Stimulated activated naive CD4-positive, alpha-beta T cell treated with Interleukin-2 at 50 U/mL for 16 hours (primary cell): ENCODE data around the gene WNT7B.

Source experiments
- DNase-seq: peaks from one replicate; lab custom pipeline; 2025; lab: John Stamatoyannopoulos, UW

The WNT7B gene

DNA sequence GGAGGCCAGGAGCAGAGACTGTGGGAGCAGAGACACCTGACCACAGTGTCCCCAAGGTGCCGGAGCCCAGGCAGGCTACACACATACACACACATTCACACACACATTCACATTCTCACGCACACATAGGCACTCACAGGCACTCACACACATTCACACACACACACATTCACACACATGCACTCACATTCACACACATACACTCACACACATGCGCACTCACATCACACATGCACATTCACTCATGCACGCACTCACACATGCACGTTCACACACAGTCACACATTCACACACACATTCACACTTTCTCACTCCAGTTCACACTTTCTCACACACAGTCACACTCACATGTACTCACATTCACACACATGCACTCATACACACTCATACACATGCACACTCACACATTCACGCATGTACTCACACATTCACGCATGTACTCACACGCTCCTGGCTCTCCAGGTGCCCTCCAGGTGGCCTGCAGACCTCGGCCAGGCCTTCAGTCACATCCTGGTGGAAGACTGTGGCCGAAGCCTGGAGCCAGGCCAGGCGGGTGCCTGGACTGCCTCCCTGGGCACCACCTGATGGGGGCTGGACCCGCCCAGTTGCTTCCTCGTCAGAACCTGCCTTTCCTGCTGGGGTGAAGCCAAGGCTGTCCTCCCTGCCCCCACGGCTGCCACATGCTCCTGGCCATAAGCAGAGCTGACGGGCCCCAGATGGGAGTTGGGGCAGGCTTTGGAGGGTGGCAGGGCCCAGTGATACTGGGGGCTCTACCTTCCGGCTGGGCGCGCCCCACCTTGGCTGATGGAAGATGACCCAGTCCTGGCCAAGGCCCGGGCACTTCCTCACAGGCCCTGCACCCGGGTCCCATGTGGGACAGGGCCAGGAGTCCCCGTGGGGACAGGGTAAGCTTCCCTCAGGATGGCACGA, 89.5 kb downstream of the WNT7B start:
- no peak for DNase-seq

DNA sequence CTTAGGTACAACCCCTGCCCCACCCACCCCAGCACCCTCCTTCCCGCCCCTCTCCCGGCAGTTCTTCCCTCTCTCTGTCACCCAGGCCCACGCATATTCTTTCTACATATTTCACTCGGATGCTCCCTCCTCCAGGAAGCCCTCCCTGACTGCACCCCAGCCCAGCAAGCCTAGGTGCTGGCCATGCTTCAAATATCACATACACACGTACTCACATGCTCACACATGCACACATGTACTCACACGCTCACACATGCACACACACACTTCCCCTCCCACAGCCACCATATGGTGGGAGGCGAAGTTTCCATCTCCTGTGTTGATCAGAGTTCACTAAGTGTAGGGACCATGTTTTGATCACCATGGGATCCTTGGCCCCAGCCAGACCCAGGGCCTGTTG, 90.4 kb downstream of the WNT7B start:
- DNase-seq = no peak

DNA sequence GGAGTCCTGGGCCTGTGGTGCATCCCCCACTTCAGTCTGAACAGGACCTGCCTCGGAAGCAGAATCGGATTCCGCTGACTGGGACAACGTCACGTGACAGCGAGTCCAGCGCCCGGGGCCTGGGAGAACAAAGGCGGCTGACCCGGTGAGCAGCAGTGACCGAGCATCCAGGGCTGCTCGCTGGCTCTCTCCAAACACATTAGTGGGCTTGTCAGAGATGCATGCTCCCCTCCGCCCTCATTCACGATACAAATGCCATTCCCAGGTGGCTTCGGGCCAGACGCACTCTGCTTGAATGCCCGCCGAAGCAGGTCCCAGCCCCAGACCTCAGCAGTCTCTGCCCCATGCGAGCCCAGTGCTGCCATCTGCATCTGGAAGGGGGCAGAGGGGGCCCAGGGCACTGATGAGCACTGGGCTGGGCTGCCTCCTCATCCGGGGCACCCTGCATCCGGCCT, 91.0 kb downstream of the WNT7B start:
- no peak for DNase-seq

DNA sequence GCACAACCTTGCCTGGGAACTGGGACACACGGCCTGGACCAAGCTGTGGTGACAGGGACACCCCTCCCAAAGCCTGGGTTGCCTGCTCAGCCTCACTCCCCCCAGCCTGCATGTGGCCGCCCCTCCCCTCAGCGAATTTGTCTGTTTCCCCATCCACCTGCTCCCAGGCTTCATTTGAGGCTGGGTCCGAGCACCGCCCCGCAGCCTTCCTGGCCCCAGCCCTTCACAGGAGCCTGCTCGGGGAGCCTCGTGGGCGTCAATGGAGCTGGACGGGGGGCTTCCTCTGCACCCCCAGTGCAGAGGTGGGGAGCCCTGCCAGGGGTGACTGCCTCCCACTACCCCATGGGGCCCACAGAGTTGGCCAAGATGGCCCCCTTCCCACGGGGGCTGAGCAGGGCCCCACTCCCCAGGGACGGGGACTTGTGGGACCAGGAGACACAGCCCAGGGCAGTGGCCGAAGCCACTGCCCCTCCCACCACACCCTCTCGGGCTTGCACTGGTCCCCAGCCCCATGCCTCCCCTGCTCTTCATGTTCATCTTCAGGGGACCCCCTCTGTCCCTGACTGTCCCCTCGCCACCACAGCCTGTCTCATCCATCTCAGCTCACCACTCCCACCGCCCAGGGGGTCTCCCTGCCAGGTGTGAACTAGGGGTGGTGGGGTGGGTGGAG, 91.7 kb downstream of the WNT7B start:
- DNase-seq = no peak

DNA sequence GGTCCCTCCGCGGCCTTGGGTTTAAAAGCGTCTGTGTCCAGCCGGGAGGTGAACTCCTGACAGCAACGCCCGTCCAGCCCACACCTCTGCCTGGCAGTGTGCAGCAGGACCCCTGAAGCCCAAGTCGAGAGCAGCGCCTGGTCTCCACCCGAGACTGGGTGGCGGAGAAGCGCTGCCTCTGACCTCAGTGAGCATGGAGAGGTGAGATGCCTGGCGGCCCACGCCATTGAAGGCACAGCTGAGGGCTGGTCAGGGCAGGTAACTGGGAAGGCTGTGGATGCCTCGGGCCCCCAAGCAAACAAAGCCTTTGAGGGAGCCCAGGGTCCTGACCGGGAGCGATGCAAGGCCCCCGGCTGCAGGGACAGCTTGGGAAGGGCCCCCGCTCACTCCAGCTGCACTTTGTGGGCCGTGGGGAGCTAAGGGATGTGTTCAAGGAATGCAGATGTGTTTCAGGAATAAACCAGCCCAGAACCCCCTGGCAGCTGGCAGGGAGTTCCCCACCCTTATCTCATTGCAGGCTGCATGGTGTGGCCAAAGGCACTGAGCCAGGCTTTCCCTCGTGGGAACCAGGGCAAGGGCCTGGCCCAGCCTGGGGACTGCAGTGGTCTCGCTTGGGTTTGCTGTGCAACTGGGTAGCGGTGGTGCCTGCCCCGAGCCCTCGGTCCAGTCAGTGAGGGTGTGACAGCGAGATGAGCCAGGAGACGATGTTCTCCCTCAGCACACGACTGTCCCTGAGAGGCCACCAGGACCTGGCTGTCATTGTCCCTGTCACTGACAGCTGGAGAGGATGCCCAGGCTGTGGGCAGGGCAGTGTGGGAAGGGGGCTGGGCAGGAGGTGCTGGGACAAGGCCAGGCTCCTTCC, 92.5 kb downstream of the WNT7B start:
- DNase-seq = no peak

DNA sequence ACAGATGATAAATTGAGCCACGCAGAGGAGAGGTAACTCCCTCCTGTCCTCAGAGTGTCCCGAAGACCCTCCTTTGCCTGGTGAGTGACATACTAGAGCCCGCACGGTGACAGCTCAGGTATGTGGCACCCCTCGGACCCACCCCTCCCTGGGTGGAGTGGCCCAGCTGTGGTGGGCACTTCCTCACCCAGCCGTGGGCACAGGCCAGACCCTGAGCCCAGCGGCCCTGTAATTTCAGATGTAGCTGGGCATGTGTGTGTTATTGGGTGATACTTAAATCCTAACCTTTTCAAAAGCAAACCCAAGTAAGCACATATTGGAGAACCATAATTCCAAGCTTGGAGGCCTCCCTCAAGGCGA, 93.2 kb downstream of the WNT7B start:
- DNase-seq = no peak

DNA sequence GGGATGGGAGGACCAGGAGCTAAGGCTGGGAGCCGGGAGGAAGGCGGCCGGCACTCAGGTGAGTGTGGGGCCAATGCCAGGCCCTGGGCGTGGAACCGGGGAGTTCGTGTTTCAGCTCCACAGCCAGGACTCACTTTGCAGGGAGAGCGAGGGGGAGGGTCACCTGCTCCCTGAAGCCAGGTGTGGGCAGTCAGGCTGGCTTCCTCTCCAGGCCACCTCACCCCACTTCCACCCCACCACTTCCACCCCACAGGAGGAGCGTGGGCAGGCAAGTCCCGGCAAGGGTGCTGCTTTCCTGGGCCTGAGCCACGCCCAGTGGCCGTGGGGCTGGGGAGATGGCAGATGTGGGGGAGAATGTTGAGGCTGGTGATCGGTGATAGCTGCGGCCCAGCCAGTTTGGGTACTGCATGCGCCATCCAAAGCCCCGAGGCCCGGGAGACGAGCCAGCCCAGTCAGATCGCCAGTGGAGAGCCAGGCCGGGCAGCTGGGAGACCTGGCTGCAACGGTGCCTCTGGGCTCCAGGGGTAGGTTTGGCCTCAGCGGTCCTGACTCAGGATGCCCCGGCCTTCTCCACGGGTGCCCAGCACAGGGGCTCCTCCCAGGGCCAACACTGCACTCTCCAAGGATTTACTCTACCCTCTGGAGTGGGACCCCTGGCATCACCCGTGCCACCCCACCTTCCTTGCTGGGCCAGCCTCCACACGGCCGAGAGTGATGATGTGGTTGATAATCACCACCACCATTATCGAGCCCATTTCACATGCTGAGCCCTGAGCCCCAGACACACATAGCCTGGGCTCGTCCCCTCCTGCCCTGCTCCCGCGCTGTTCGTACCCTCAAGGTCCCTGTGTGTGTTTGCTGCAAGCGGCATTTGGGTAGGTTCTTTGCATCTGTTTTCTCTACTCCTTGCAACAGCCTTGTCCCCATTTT, 93.8 kb downstream of the WNT7B start:
- no peak for DNase-seq

DNA sequence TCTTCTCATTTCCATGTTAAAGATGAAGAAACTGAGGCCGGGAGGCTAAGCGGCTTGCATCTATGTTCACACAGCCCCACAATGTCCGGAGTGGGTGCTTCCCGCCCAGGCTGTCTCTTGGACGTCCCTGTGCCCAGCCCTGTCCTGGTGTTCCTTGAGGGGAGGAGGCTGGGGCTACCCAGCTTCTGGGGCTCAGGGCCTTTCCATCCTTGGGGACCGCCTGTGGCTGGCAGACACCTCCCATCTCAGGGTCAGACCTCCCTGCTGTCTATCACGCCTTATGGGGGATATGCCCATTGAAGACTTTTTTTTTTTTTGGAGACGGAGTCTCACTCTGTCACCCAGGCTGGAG, 95.5 kb downstream of the WNT7B start:
- DNase-seq = no peak

DNA sequence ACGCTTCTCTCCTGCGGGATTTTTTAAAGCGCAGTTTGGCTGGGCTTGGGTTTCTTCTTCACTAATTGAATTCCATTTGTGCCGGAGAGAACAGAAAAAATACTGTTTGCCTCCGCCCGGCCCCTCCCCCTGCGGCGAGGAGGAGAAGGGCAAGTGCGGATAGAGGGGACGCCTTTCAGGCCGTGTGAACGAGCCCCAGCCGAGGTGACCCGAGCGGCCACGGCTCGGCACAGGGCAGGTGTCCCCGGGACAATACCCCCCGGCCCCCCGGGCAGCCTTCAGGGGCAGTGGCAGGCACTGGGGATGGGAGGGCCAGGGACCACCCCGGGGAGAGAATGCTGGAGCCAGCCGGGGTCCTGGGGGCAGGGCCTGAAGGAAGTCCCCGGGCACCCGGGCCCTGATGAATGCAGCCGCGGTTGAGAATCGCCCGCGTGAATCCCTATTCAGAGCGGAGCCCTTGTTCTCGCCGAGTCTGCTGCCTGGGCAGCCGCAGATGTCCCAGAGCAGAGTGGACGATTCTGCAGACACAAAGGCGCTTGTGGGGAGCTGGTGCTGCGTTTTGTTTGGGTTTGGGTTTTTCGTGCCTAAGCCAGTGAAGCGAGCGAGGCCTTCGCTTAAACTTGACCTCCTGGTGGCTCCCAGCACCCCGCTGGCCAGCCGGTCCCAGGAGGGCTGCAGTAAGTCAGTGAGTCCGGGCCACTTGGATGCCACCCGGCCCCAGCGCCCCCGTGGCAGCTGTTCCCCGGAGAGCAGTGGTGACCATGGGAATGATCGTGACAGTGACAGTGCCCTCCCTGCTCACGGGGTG, 96.0 kb downstream of the WNT7B start:
- DNase-seq = no peak

DNA sequence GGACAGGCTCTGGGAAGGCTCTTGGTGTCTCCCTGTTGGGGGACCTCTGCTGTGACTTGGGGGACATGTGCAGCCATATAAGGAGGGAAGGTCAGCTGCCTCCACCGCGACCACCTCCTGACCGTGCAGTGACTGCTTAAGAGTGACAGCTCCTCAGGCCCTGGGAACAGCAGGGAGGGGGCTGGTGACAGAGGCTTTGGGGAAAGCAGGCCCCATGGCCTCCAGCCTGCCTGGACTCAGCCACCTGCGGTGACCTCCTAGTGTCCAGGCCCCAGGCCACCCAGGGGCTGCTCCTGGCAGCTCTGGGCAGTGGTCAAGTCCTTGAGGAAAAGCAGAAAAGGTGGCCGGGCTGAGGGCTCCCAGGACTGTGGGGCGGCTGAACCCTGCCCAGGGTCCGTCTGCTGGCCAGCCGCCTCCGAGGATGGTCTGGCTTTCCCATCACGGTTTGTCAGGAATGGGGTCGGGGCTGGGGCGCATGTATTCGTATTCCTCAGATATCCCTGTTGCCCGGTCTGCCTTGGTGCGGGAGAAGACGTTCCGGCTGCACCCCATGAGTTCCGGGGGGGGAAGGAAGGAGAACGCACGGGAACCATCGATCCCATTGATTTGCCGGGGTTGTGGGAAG, 96.8 kb downstream of the WNT7B start:
- no peak for DNase-seq

DNA sequence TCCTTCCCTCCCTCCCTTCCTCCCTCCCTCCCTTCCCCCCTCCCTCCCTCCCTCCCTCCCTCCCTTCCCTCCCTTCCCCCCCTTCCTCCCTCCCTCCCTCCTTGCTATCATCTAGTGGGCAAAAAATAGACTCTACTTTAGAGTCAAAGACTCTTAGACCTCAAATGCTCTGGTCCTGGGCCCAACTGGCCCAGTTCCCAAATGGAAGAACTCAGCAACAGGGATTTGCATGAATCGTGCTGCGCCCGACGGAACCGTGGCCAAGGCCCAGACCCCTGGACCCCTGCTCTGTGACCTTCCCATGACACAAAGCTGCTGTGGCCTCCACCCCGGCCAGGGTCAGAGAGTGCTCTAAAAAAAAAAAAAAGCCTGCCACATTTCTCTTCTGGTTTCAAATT, 97.4 kb downstream of the WNT7B start:
- no peak for DNase-seq

DNA sequence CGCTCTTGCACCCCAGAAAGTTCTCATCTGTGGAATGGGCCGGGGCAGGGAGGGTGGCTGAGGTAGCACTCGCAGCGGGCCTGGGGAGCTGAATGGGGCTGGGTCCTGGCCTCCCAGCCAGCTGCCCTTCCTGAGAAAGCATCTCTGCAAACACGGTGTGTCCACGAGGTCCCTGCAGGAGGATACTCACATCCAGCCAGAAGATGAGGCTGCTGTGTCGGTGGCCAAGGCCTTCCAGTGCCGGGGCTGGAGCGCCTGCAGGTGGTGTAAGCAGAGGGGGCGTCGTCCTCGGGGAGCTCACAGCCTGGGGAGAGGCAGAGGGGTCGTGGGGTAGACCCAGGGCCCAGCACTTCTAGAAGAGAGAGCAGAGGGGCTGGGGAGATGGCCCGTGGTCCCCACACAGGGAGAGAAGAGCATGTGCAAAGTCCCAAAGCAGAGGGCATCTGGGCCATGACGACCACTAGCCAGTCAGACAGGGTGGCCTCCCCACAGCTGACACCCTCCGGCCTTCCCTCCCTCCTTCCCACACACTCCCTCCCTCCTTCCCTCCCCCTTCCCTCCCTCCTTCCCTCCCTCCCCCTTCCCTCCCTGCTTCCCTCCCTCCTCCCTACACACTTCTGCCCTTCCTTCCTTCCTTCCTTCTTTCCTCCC, 97.9 kb downstream of the WNT7B start:
- no peak for DNase-seq

DNA sequence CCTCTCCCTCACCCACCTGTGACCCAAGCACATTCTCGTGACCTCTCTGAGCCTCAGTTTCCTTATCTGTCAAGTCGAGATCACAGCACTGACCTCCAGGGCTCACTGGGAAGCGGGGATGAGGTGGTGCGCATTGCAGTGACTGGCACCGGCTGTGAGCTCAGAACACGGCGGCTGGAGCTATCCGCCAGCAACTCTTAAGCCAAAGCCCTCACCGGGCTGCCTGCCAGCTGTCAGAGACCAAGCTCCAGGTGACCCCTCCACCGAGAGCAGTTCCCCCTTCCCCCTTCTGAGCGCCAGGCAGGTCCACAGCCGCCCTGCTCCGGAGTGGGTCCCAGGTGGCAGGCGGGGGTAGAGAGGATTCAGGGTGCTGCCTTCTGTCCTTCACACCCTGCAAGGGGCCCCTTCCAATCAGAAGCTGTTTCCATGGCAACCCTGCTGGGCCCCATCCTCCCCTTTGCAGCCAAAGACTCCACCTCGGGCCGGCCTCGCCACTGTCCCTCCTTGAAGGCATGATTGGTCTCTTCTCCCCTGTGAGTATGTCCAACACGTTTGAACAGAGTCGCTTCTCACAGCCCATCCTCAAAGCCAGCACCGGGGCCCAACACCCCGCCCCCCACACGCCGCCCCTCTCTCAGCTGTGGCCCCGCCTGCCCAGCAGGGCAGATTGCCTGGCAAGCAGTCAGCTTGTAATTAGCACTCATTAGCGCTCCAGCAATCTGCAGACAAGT, 98.7 kb downstream of the WNT7B start:
- DNase-seq = no peak

DNA sequence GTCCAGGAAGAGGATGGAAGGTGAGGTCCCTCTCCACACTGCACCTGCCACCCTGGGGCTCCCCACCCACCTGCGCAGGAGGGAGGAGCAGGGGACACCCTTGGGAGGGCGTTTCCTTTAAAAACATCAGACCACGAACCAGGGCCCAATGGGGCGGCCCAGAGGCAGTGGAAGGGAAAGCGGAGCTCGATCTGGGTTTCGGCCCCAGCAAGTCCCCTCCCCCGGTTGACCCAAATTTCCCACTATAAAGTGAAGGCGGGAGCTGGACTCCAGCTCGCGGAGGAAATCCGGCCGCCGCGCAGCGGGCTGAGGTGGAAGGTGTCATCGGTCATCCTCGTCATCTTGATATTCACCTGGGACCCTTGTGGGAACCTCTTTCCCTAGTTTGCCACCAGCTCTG, 99.3 kb downstream of the WNT7B start:
- DNase-seq = no peak

DNA sequence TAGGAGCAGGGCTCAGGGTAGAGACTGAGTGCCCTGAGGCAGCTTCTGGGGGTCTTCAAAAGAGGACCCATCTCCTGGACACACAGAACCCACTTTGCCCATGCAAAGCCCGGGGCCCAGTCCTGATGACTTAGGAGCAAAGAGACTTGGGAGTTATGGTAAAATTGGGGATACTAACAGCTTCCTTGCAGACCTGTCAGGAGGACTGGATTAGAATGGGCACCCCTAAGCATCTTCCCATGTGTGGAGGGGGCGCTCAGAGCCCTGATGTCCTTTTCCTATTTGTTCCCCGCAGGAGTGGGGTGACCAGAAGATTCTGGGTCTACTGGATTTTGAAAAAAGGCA, 100.0 kb downstream of the WNT7B start:
- DNase-seq = no peak

DNA sequence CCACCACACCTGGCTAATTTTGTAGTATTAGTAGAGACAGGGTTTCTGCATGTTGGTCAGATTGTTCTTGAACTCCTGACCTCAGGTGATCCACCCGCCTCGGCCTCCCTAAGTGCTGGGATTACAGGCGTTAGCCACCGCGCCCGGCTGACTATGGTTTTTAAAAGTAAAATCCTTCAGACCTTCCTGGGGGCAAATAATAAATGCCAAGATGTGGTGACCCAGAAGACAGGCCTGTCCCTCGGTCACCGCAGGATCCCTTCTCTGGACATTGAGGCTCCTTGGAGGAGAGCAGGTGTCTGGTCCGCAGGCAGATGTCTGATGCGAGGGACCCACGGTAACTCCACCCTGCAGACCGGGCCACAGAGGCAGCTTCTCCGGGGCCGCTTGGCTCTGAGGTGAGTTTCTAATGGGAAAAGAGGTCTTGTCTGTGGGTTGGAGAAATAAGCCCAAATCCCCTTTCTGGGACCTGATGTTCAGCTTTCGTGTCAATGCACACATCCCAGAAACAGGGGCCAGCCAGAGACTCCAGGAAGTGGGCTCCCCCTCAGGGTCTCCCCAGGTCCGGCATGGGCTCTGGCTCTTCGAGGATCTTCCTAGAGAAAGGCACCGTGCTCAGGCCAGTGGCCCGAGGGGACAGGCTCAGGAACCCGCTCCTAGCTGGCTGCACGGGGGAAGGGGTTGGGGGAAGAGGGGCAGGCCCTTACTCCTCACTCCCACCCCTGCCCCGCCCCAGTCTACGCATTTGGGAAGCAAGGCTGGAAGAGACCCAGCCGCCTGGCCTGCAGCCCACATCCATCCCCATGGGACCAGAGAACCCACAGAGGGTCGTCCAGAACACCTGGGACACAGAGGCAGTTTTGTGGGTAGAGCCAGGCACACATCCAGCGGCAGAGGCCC, 100.6 kb downstream of the WNT7B start:
- DNase-seq = no peak

DNA sequence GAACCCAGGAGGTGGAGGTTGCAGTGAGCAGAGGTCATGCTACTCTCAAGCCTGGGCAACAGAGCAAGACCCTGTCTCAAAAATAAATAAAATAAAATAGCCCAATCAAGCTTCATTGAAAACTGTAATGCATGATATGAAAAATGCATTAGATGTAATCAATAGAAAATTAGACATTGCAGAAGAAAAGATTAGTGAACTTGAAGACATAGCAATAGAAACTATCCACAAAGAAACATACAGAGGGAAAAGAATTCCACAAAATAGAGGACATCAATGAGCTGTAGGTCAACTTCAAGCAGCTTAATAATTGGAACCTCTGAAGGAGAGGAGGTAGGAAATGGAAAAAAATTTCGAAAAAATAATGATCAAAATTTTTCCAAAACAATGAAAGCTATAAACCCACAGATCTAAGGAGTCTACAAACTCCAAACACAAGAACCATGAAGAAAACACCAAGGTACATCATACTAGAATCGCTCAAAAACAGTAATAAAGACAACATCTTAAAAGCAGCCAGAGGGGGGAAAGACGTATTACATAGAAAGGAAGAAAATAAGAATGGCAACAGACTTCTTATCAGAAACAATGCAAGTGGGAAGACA, 104.2 kb downstream of the WNT7B start:
- no peak for DNase-seq

DNA sequence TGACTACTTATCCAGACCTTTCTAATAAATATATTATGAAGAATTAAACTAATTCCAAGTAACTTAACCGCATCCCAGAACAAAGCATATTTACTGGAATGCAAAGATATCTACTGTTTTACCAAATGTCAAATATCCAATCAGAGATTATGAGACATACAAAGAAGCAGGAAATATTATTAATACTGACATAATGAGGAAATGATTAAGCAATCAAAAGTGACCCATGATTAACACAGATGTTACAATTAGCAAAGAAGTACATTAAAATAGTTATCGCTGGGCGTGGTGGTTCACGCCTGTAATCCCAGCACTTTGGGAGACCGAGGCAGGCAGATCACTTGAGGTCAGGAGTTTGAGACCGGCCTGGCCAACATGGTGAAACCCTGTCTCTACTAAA, 105.2 kb downstream of the WNT7B start:
- DNase-seq = no peak
